NCI-H187 treated with DMSO at 0.1 percent for 48 hours (cell line): ENCODE data around the gene MAGI2.
"Not testable (repeated sequence)": the region's sequence is repeated elsewhere in the genome, so short reads cannot be mapped to it uniquely, and the experiment has no call there.

Experiments used
- DNase-seq: peaks from one replicate; lab custom pipeline; 2025; lab: John Stamatoyannopoulos, UW

The MAGI2 gene

DNA sequence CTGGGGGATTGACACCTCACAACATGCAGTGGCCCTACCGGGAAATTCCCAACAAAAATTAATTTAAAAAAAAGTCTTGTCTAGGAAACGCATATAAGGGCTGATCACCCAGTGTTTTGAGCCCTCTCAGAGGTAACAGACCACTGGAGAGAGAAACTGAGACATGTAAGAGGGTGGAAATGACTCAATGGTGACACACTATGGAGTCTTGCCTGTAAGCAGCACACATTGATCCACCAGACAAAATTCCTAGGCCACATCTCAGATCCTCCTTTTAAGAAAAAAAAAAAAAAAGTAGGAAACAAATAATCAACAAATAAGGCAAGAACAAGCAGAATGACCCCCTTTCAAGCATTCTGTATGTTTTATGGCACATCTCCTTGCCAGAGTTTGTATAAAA, 296.2 kb downstream of the MAGI2 start:
- no peak for DNase-seq

- no peak for DNase-seq
Measured at GRCh38 chr7:79149831-79150230, 303.6 kb downstream of the MAGI2 start.

DNA sequence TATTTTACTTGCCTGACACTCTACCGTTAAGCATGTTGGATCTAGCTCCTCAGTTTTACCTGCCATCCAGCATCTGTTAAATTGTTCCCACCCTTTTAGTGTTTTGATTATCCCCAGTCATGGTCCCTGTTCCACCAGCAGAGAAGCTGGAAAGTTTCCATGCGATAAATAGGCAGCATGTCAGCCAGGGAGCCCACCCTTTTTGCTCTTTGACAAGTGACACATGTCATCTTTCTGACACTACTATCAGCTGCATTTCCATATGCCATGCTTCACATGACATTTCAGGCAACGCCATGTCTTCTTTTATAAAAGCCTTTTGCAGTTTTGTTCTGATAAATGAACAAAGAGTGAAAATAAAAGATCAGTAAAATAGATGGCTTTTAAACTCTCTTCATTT, 310.8 kb downstream of the MAGI2 start:
- no peak for DNase-seq

GRCh38 chr7:79141252-79141651, 312.2 kb downstream of the MAGI2 start:
- DNase-seq, result no peak

- no peak for DNase-seq
Measured at GRCh38 chr7:79137942-79138341, 315.5 kb downstream of the MAGI2 start.

GRCh38 chr7:79132844-79133451, 320.5 kb downstream of the MAGI2 start:
- DNase-seq, result no peak

- DNase-seq, result no peak
Measured at GRCh38 chr7:79130715-79131114, 322.8 kb downstream of the MAGI2 start.

DNA sequence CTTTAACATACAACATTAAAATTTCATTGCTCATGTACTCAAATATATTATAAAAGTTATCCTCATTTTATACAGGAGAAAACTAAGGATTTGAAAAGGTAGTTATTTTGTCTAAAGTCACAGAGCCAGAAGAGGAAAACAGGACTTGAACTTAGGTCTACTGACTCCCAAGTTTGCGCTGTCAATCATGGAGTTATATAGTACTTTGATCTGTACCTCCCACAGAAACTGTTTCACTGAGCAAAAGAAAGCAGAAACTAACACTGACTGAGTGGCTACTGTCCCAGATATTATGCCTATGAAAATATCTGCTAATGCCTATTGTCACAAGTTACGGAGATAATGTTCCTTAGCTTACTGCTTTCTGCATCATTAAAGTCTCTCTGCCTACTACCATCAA, 329.1 kb downstream of the MAGI2 start:
- DNase-seq, result no peak

GRCh38 chr7:79118143-79118542, 335.3 kb downstream of the MAGI2 start:
- DNase-seq, result no peak

- DNase-seq, result no peak
Measured at GRCh38 chr7:79096361-79096805, 357.1 kb downstream of the MAGI2 start.

- no peak for DNase-seq
Measured at GRCh38 chr7:79093421-79093820, 360.0 kb downstream of the MAGI2 start.

GRCh38 chr7:79091661-79092060, 361.8 kb downstream of the MAGI2 start:
- no peak for DNase-seq

- no peak for DNase-seq
Measured at GRCh38 chr7:79091011-79091410, 362.5 kb downstream of the MAGI2 start.

GRCh38 chr7:79090543-79090942, 362.9 kb downstream of the MAGI2 start:
- DNase-seq, result no peak

GRCh38 chr7:79084423-79084822, 369.0 kb downstream of the MAGI2 start:
- no peak for DNase-seq

DNA sequence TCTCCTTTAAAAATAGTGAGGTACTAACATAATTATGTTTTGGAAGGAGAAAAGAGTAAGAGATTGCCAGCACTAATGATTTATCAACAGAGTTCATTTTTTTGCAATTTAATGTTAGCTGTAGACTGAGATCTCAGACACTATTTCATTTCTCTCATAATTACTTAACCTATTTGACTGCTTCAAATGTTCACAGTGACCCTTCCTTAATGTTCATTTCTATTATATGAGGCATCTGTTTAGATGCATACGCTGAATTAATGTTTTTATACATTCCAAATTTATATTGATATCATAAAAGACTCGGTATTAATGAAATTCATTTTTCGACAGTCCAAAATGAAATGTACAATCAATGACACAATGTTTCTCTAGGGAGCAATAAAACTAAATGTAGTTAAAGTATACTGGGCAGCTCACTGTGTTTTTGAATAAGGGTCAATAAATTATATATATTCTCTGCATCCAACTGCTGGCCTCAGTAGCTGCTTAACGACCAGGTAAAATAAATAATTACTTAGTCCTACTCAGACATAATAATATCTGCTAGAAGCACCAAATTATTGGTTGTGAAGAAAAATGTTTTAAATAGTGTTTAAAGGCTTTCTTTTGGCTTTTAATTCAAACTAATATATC, 373.4 kb downstream of the MAGI2 start:
- no peak for DNase-seq

DNA sequence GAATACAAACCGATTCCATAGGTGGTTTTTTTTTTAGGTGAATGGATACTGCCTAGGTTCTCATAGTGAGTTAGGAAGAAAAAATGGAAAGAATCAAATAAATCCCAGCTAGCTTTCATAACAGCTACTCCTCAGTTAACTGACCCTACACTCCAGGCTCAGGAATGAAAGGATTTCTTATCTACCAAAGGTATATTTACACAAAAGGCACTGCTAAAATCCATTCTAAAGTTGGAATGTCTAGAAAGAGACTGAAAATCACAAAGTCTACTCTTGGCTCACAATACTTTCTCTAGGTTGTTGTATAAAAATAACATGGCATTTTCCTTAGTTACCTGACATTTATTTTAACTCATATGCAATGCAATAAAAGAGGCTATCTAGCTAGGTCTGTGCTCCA, 375.2 kb downstream of the MAGI2 start:
- DNase-seq, result no peak

DNA sequence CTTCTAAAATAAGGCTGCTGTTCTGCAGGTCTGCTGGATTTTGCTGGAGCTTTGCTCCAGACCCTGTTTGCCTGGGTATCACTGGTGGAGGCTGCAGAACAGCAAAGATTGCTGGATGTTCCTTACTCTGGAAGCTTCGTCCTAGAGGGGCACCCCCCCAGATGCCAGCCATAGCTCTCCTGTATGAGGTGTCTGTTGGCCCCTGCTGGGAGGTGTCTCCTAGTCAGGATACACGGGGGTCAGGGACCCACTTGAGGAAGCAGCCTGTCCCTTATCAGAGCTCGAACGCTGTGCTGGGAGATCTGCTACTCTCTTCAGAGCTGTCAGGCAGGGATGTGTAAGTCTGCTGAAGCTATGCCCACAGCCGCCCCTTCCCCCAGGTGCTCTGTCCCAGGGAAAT, 382.3 kb downstream of the MAGI2 start:
- DNase-seq, result not testable (repeated sequence)

DNA sequence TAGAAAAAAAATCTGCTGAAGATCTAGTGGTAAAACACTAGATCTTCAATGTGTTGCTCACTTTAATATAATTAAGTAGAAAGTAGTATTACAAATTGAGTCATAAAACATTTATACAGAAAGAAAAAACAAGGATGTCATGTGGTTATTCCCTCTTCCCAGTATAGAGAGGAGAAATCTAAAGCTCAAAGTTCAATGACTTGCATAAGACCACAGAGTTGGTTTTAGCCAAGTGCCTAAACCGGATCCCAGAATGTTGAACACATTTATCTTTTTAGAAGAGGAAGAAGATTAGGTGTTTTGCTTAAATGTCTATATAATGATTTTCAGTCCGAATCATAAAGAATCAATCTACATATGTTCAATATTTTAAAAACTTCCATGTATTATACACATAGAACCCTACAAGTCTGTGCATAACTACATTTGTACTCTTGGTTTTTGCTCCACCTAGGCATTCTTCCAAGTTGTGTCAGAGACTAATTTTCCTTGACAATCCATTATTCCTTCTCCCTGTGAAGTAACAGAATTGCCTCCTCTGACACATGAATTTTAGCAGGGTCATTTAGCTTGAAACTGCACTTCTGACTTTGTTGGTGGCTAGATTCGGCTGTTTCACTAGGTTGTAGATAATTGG, 389.2 kb downstream of the MAGI2 start:
- no peak for DNase-seq

GRCh38 chr7:79063019-79063698, 390.3 kb downstream of the MAGI2 start:
- no peak for DNase-seq

DNA sequence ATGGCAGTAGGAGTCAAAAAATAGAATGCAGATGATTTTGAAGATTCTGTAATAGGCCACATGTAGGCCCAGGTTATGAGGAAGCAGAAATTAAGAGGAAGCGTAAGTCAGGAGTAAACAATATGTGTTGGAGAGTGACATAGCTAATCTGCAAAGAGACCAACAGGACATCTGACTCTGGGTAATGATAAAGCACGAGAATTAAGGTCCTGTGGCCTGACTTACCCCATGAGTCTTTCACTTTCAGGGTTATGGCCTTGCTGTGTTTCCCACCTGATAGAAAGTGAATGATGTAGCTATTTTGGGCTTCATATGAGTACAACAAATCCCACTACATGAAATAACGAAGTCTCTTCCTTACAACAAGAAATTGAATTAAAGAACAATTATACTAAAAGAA, 393.0 kb downstream of the MAGI2 start:
- no peak for DNase-seq

DNA sequence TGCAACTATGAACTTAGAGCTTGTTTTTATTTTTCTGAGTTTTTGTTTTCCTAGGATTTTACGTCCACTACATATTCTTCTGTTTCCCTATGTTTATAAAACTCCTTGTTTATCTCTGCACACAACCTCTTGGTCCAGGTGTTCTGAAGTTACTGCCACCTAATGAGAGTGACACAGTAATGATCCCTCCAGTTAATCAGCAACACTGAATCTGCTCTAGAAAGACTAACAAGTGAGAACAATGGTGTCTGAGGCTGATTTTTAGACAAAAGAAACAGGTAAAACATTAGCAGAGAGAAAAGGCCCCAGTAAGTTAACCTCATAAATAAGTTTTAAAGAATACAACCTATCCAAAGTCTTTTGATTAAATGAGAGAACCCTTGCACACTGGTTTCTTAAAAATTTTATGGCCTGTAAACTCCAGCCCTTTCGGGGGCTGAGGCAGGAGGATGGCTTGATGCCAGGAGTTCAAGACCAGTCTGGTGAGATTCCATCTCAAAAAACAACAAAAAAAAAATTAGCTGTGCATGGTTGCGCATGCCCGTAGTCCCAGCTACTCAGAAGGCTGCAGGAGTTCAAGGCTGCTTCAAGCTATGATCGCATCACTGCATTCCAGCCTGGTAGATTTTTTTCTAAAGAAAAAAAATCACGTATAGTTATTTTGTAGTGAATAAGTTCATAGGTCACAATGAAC, 397.6 kb downstream of the MAGI2 start:
- no peak for DNase-seq
